Parathyroid adenoma (tissue), 2 donors: ENCODE data around the gene FSIP2.

Experiments used
- H2AFZ ChIP-seq: fragments of 300-600 bp; sonication (generic); one replicate; pipeline ENCODE4 v1.7.0; 2017; ENCODE audit warnings: antibody characterized with exemption, mild to moderate bottlenecking
- H3K27ac ChIP-seq: fragments of 300-600 bp; sonication (generic); one replicate; pipeline ENCODE4 v1.7.0; 2017
- H3K27me3 ChIP-seq: fragments of 300-600 bp; sonication (generic); one replicate; pipeline ENCODE4 v1.7.0; 2017; ENCODE audit warnings: low read length; ENCODE audit not compliant: control insufficient read depth, insufficient read depth
- H3K36me3 ChIP-seq: fragments of 300-600 bp; sonication (generic); one replicate; pipeline ENCODE4 v1.7.0; 2017; ENCODE audit warnings: low read length; ENCODE audit not compliant: control insufficient read depth, insufficient read depth
- H3K4me1 ChIP-seq: fragments of 300-600 bp; sonication (generic); one replicate; pipeline ENCODE4 v1.7.0; 2017; ENCODE audit warnings: control low read depth
- H3K4me2 ChIP-seq: fragments of 300-600 bp; sonication (generic); one replicate; pipeline ENCODE4 v1.7.0; 2017; ENCODE audit warnings: low read length
- H3K4me3 ChIP-seq: fragments of 300-600 bp; sonication (generic); one replicate; pipeline ENCODE4 v1.7.0; 2017; ENCODE audit warnings: low read depth, low read length
- H3K79me2 ChIP-seq: fragments of 300-600 bp; sonication (generic); one replicate; pipeline ENCODE4 v1.7.0; 2017; ENCODE audit warnings: control low read depth
- H3K9ac ChIP-seq: fragments of 300-600 bp; sonication (generic); one replicate; pipeline ENCODE4 v1.7.0; 2017; ENCODE audit warnings: mild to moderate bottlenecking
- H3K9me3 ChIP-seq: fragments of 300-600 bp; sonication (generic); one replicate; pipeline ENCODE4 v1.7.0; 2017; ENCODE audit warnings: low read length; ENCODE audit not compliant: control insufficient read depth
- TF ChIP-seq, protein P1 (sequence below): fragments of 300-600 bp; sonication (generic); IDR thresholded peaks from one replicate; pipeline ENCODE4 v1.7.0; 2017; ENCODE audit warnings: antibody characterized with exemption, mild to moderate bottlenecking
- donor health status: primary hyperparathyroidism.

The FSIP2 gene

DNA sequence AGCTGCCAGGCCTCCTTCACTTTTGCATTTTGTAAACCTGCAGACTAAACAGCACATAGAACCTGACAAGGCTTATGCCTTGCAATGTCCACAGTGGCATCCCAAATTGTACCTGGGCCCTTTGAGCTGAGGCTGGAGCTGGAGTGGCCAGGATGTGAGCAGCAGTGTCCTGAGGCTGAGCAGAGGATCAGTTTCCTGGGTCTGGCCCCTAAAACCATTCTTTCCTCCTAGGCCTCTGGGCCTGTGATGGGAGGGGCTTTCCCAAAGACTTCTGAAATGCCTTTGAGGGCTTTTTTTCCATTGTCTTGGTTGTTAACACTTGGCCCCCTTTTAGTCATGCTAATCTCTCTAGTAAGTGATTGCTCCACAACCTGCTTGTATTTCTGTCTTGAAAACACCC lies 32.8 kb downstream of the FSIP2 start:
- Histone ChIP-seq H3K79me2 (no peaks in the 10 kb centered on the region), H3K27me3 (no peaks in the 10 kb centered on the region), H3K9ac (no peak overlapping the region), H3K4me2 (no peak overlapping the region), H3K4me1 (no peaks in the 10 kb centered on the region), H3K4me3 (no peak overlapping the region), H3K36me3 (no peaks in the 10 kb centered on the region), H2AFZ (no peak overlapping the region), H3K9me3 (peaks cover 6% of the 10 kb centered on the region), H3K27ac (no peak overlapping the region)
- TF ChIP-seq, protein P1, sequence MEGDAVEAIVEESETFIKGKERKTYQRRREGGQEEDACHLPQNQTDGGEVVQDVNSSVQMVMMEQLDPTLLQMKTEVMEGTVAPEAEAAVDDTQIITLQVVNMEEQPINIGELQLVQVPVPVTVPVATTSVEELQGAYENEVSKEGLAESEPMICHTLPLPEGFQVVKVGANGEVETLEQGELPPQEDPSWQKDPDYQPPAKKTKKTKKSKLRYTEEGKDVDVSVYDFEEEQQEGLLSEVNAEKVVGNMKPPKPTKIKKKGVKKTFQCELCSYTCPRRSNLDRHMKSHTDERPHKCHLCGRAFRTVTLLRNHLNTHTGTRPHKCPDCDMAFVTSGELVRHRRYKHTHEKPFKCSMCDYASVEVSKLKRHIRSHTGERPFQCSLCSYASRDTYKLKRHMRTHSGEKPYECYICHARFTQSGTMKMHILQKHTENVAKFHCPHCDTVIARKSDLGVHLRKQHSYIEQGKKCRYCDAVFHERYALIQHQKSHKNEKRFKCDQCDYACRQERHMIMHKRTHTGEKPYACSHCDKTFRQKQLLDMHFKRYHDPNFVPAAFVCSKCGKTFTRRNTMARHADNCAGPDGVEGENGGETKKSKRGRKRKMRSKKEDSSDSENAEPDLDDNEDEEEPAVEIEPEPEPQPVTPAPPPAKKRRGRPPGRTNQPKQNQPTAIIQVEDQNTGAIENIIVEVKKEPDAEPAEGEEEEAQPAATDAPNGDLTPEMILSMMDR, result no peak

DNA sequence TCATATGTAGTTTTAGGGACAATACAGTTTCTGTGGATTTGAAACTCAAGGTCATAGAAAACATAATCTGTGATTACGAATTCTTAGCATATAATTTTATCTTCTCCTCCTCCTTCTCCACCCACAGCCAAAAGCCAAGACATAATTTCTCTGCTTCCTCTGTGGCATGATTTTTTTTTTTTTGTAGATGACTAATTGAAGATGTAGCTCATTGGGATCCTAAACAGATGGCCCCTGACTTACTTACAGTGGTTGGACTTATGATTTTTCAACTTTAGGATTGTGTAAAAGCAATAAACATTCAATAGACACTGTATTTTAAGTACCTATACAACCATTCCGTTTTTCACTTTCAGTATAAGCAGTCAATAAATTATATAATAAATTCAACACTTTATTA lies 42.3 kb downstream of the FSIP2 start:
- no peaks in the 10 kb centered on the region for H3K36me3 ChIP-seq

DNA sequence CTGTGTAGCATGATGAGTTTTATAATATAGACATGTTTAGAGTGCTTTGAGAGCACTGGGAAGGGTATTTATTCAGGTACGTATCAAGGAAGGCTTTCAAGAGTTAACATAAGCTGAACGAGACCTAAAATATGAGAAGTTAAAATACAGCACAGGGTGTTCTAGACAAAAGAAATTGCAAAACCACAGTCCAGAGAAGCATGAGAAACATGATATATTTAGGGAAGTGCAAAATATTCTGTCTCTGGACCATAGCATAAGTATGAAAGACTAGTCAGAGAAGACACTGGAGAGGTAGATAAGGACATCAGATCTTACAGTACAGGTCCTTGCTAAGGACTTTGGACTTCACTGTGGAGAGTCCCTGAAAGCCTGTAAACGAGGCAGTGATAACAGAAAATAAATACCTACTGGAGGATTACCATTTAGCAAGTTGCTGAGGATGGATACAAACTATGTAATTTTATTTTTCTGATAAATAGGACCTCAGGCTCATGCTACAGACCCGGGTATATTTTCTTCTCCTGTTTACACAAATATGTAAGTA lies 43.7 kb downstream of the FSIP2 start:
- Histone ChIP-seq H3K4me2 (no peak overlapping the region), H3K27ac (no peak overlapping the region), H3K36me3 (no peaks in the 10 kb centered on the region), H3K27me3 (no peaks in the 10 kb centered on the region), H3K4me3 (no peak overlapping the region), H3K9me3 (no peaks in the 10 kb centered on the region), H2AFZ (no peak overlapping the region), H3K79me2 (no peaks in the 10 kb centered on the region), H3K4me1 (no peaks in the 10 kb centered on the region), H3K9ac (no peak overlapping the region)
- TF ChIP-seq, protein P1, result no peak

More for the DNA sequence above, 42.3 kb downstream of the FSIP2 start:
- Histone ChIP-seq H3K27me3 (no peaks in the 10 kb centered on the region), H3K9me3 (no peaks in the 10 kb centered on the region), H3K79me2 (no peaks in the 10 kb centered on the region), H3K4me1 (no peaks in the 10 kb centered on the region), H3K27ac (no peak overlapping the region), H2AFZ (no peak overlapping the region), H3K4me2 (no peak overlapping the region), H3K4me3 (no peak overlapping the region), H3K9ac (no peak overlapping the region)
- TF ChIP-seq, protein P1, result no peak

DNA sequence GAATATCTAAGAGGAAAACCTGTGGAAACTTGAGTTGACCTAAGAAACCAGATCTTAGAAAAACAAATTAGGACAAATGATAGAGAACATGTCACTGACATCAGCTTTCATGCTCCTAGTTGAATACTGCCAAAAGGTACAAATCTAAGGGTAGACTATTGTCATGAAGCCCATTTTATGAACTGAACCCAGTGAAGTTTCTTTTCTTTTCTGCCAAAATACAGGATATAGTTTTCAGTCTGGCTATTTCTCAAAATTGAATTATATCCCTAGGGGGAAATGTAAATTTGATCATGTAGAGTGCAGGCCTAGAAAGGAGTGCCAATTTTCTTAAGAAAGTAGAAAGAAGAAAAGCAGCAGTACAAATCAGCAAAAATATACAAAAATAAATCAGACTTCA lies 46.6 kb downstream of the FSIP2 start:
- TF ChIP-seq, protein P1, result no peak
- Histone ChIP-seq H3K4me2 (no peak overlapping the region), H3K27me3 (no peaks in the 10 kb centered on the region)

DNA sequence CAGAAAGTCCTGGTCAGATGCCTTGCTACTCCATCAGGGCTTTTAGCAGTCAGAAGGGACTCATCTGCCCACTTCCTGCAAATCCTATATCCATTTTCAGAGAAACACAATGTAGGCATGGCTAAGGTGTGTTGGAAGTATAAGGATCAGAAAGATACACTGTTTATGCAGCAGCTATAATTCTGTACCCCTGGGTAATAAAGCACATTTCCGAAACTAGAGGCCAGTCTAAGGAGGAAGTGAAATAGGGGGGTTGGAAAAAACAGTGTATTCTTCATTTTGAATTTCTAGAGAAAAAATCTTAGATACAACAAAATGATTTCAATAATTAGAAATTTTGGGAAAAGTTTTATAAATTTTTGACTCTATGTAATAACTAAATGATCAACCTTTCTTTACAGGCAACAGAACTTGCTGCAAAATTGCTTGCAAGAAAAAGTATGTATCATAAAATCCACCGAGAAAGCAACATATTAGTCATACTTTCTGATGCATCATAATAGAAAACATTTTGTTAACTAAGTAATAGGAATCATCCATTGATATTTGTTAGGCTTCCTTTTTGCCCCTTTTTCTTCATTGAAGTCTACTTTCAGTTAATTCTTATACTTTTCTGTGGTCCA lies 47.4 kb downstream of the FSIP2 start:
- H3K27ac ChIP-seq, result no peak overlapping the region
- no peak overlapping the region for H3K9ac ChIP-seq
- TF ChIP-seq, protein P1, result no peak
- no peak overlapping the region for H2AFZ ChIP-seq
- H3K36me3 ChIP-seq, result no peaks in the 10 kb centered on the region
- no peaks in the 10 kb centered on the region for H3K4me1 ChIP-seq
- H3K27me3 ChIP-seq, result no peaks in the 10 kb centered on the region
- no peaks in the 10 kb centered on the region for H3K9me3 ChIP-seq
- H3K4me2 ChIP-seq, result no peak overlapping the region
- H3K4me3 ChIP-seq, result no peak overlapping the region
- no peaks in the 10 kb centered on the region for H3K79me2 ChIP-seq

More for the DNA sequence above, 46.6 kb downstream of the FSIP2 start:
- no peak overlapping the region for H2AFZ ChIP-seq
- H3K9ac ChIP-seq, result no peak overlapping the region
- no peak overlapping the region for H3K27ac ChIP-seq
- no peaks in the 10 kb centered on the region for H3K36me3 ChIP-seq
- H3K9me3 ChIP-seq, result no peaks in the 10 kb centered on the region
- no peak overlapping the region for H3K4me3 ChIP-seq
- H3K79me2 ChIP-seq, result no peaks in the 10 kb centered on the region
- H3K4me1 ChIP-seq, result no peaks in the 10 kb centered on the region
